ENCODE data around the gene SEL1L2.

The SEL1L2 gene

DNA sequence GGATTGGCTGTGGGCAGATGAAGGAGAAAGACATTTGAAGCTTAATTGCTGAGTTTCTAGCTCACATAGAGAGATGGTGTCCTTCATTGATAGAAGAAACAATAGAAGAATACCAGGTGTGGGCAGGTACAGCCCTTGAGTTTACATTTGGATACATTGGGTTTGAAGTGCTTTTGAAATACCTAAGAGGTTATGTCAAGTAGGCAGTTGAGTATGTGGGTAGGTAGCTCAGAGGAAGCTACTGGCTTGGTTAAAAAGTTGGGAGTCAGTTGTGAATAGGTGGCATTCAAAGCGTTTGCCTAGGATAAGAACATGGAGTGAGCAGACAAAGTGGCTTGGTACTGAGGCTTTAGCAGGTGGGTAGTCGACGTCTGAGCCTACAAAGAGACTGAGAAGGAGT lies 180.6 kb downstream of the SEL1L2 start:
- no peak for DNase-seq

DNA sequence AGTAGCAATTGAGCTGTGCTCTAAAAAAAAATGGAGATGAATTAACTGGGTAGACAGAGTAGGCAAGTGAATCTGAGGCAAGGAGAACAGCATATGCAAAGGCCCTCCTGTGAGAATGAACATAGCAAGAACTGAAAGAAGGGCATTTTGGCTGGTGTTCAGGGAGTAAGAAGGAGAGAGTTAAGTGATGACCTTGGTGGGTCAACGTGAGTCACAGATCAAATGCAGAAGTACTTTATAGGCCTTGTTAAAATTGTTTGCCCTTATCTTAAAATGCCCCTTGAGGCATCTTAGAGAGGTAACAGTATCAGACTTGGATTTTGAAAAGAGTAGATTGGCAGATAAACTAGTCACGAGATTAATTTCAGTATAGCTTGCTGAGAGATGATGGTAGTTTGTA lies 181.0 kb downstream of the SEL1L2 start:
- DNase-seq: no peak

DNA sequence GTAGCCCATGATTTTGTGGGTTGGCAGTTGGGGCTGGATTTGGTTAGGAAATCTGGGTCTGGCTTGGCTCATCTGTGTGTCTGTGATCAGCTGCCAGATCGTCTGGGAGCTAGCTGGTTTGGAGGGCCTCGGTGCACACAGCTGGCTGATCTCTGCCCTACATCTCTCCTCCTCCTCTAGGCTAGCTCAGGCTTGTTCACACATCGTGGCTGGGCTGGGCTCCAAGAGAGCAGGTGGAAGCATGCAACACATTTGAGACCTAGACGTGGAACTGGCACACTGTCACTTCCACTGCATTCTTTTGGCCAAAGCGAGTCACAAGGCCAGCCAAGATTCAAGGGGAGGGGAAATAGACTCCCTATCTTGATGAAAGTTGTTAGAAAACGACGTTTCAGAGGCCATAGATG lies 189.7 kb downstream of the SEL1L2 start:
- no peak for DNase-seq

DNA sequence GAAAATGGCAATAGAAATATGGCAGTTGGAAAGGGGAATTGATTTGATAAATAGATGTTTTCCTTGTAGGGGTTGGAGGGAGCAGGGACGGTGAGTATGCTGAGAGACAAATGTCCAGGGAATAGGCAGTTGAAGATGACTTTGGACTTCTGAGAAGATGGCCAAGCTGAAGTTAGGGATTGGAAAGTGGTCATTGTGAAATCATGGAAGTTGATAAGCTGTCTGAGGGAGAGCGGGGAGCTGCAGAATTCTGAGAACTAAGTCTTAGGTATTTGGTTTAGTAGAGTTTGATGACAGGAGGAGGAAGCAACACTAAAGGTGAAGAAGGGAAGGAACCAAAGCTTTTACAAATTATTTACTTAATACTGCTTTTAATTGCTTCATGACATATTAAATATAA lies 190.4 kb downstream of the SEL1L2 start:
- no peak for DNase-seq
